A673 (cell line): Measurements from ENCODE around the gene SMIM13. TPM values are rescaled to one million over a fixed set of nuclear protein-coding genes. Genes with fewer than 3 reads are reported as not detected.

Experiments used
- BruUV-seq: library from RNA; stranded (reverse); fragments of 400-500 nt; replicated peaks from 2 replicates; lab custom pipeline; 2021; lab: Mats Ljungman, UMichigan
- CTCF ChIA-PET: fragments of 300-600 bp; sonication (Branson Sonifier 250); formaldehyde crosslinking; loops from one replicate; lab custom pipeline; 2022; ENCODE audit warnings: antibody characterized with exemption; lab: Charles Lee
- POLR2A ChIA-PET: fragments of 300-600 bp; sonication (Branson Sonifier 250); formaldehyde crosslinking; loops from one replicate; lab custom pipeline; 2022; ENCODE audit warnings: antibody characterized with exemption; ENCODE audit not compliant: low non-redundant PET; lab: Charles Lee
- DNase-seq: peaks from one replicate; pipeline ENCODE4 v3.0.0-alpha.2; 2015; ENCODE audit warnings: low spot score
- H3K27ac ChIP-seq: fragments of 200-600 bp; sonication (generic); 2 replicates; pipeline ENCODE4 v1.5.1; 2016; ENCODE audit warnings: mixed run types, low read depth, mild to moderate bottlenecking, mixed read lengths, antibody characterized with exemption, low read length; ENCODE audit not compliant: poor library complexity, severe bottlenecking
- H3K27me3 ChIP-seq: fragments of 200-600 bp; sonication (generic); replicated peaks from 2 replicates; pipeline ENCODE4 v1.6.1; 2017; ENCODE audit warnings: mixed run types, low read depth, mild to moderate bottlenecking, mixed read lengths, antibody characterized with exemption, low read length; ENCODE audit not compliant: insufficient read depth, poor library complexity
- H3K36me3 ChIP-seq: fragments of 200-600 bp; sonication (generic); 2 replicates; pipeline ENCODE4 v1.6.1; 2016; ENCODE audit warnings: mixed run types, mild to moderate bottlenecking, mixed read lengths, antibody characterized with exemption, low read length; ENCODE audit not compliant: insufficient read depth, poor library complexity, severe bottlenecking
- H3K4me1 ChIP-seq: fragments of 200-600 bp; sonication (generic); 2 replicates; pipeline ENCODE4 v1.6.1; 2017; ENCODE audit warnings: mixed run types, mild to moderate bottlenecking, mixed read lengths, antibody characterized with exemption, low read length; ENCODE audit not compliant: insufficient read depth, poor library complexity, severe bottlenecking
- H3K4me3 ChIP-seq: fragments of 200-600 bp; sonication (generic); 2 replicates; pipeline ENCODE4 v1.5.1; 2016; ENCODE audit warnings: low read depth, mixed run types, mild to moderate bottlenecking, mixed read lengths, low read length; ENCODE audit not compliant: poor library complexity, severe bottlenecking
- H3K9me3 ChIP-seq: fragments of 200-600 bp; sonication (generic); 2 replicates; pipeline ENCODE4 v1.6.1; 2016; ENCODE audit warnings: mixed run types, low read depth, mild to moderate bottlenecking, mixed read lengths, antibody characterized with exemption, low read length; ENCODE audit not compliant: poor library complexity, severe bottlenecking
- EZH2 ChIP-seq: fragments of 200-600 bp; sonication (generic); IDR thresholded peaks from 2 replicates; pipeline ENCODE4 v1.6.1; 2017; ENCODE audit warnings: borderline replicate concordance, low read depth, mild to moderate bottlenecking, mixed read lengths, antibody characterized with exemption, low read length; ENCODE audit not compliant: poor library complexity, severe bottlenecking
- intact Hi-C: fragments of 100-400 bp; cut with micrococcal nuclease; formaldehyde crosslinking; loops from one replicate; pipeline ENCODE4 v1.10.0; 2022; ENCODE audit not compliant: unreplicated experiment
- total RNA-seq: library from RNA; stranded (reverse); gene quantifications from 2 replicates; pipeline ENCODE4 v1.2.3, GENCODE V29; 2021
- TF ChIP-seq, protein P1 (sequence below): fragments of 300-800, 200-600 bp; sonication (generic); conservative IDR thresholded peaks from 2 replicates; pipeline ENCODE4 v1.5.1; 2017; ENCODE audit warnings: low read depth, mild to moderate bottlenecking, antibody characterized with exemption, low read length, moderate library complexity, mixed read lengths

SMIM13 gene
- total RNA-seq, 1 experiment from 2014 or later: 18.9 TPM

DNA sequence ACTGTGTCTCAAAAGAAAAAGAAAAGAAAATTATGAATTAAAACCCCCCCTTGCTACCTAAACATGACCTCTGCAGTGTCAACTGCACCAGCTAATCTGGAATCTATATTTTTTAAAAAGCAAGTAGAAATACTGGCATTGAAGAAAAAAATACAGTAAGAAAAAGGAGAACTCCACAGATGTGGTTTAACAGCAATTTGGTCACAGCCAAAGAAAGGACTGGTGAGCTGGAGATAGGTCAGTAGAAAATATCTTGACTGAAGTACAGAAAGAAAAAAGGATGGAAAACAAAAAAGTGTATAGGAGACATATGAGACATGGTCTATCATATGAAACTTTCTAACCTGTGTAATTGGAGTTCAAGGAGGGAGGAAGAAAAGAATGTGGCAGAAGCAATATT is 62.0 kb downstream of the SMIM13 start:
- H3K9me3 ChIP-seq: no peaks in the 10 kb centered on the region
- ChIA-PET POLR2A (no interaction called here), CTCF (no interaction called here)
- TF ChIP-seq EZH2: no peak
- TF ChIP-seq, protein P1, sequence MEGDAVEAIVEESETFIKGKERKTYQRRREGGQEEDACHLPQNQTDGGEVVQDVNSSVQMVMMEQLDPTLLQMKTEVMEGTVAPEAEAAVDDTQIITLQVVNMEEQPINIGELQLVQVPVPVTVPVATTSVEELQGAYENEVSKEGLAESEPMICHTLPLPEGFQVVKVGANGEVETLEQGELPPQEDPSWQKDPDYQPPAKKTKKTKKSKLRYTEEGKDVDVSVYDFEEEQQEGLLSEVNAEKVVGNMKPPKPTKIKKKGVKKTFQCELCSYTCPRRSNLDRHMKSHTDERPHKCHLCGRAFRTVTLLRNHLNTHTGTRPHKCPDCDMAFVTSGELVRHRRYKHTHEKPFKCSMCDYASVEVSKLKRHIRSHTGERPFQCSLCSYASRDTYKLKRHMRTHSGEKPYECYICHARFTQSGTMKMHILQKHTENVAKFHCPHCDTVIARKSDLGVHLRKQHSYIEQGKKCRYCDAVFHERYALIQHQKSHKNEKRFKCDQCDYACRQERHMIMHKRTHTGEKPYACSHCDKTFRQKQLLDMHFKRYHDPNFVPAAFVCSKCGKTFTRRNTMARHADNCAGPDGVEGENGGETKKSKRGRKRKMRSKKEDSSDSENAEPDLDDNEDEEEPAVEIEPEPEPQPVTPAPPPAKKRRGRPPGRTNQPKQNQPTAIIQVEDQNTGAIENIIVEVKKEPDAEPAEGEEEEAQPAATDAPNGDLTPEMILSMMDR: no peak
- BruUV-seq: no TSS peak
- H3K4me1 ChIP-seq: peaks cover 17% of the 10 kb centered on the region
- H3K27me3 ChIP-seq: peaks cover 9% of the 10 kb centered on the region
- H3K27ac ChIP-seq: no peak overlapping the region
- H3K4me3 ChIP-seq: no peak overlapping the region
- DNase-seq: no peak
- intact Hi-C loops: no loop called here
- no peaks in the 10 kb centered on the region for H3K36me3 ChIP-seq

DNA sequence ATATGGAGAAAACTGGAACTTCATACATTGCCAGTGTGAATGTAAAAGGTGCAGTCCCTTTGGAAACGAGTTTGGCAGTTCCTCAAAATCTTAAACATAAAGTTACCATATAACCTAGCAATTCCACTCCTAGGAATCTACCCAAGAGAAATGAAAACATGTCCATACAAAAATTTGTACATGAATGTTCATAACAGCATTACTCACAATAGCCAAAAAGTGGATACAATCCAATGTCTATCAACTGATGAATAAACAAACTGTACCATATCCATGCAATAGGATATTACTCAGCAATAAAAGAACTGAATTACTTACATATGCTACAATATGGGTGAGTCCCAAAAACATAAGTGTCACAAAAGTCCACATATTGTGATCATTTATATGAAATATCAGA is 66.6 kb downstream of the SMIM13 start:
- Histone ChIP-seq H3K9me3 (no peaks in the 10 kb centered on the region), H3K4me1 (no peaks in the 10 kb centered on the region), H3K36me3 (no peaks in the 10 kb centered on the region), H3K27me3 (no peaks in the 10 kb centered on the region), H3K4me3 (no peak overlapping the region), H3K27ac (no peak overlapping the region)
- intact Hi-C loops: no loop called here
- BruUV-seq: no TSS peak
- ChIA-PET CTCF (no interaction called here), POLR2A (no interaction called here)
- no peak for DNase-seq
- no peak for TF ChIP-seq EZH2
- TF ChIP-seq, protein P1: no peak

DNA sequence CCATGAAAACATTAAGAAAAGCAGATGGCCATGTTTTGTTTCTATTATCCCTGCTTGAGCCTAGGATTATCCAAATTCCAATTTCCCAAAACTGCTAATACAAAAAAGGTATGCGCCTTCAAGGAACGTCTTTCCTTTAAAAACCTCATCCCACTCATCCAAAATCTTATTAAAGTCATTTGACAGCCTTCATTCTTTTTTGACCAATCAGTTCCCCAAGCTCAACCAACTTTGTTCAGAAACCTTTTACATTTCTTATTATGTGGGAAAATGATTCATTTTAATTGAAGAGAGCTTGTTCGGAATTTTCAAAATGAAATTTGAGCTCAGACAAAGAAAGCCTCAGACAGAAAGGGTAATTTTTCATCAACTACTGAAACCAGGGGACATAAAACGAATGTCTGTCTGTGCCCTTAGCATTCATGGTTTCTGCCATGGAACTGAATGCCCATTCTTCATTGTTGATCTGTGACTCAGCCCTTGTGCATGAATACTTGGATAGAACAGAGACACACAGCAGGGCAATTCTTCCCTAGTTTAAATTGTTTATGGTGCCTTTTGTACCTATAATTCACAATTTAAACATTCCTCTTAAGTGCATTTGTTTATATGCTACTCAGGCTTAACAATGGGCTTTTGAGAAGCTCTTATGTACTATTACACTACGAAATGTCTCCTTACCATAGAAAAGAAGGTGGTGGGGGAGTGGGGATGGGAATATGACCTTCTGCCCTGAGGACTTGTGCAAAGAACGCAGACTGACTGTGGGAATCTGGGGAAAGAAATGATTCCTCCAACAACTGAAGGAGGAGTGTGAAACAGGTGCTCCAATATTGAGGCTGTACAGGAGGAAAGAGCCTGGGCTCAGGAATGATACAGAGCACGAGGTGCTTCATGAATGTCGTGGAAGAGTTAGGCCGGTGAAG is 67.7 kb downstream of the SMIM13 start:
- ChIA-PET CTCF (no interaction called here), POLR2A (no interaction called here)
- BruUV-seq: no TSS peak
- Histone ChIP-seq H3K9me3 (no peaks in the 10 kb centered on the region), H3K36me3 (no peaks in the 10 kb centered on the region), H3K4me1 (no peaks in the 10 kb centered on the region), H3K27ac (no peak overlapping the region), H3K4me3 (no peak overlapping the region), H3K27me3 (no peaks in the 10 kb centered on the region)
- TF ChIP-seq EZH2: no peak
- TF ChIP-seq, protein P1: no peak
- peak; percentile 24 for DNase-seq
- intact Hi-C loops: no loop called here
